ENCODE results near the gene TIGD6. TPM values are rescaled to one million over a fixed set of nuclear protein-coding genes. Genes with fewer than 3 reads are reported as not detected.

The TIGD6 gene
- total and polyA plus RNA-seq, 9 of the 15 experiments (the other 6 are each of a cell fraction or from before 2014, with no cell fraction given) = 1.8 to 6.3 (median 3.9) TPM

DNA sequence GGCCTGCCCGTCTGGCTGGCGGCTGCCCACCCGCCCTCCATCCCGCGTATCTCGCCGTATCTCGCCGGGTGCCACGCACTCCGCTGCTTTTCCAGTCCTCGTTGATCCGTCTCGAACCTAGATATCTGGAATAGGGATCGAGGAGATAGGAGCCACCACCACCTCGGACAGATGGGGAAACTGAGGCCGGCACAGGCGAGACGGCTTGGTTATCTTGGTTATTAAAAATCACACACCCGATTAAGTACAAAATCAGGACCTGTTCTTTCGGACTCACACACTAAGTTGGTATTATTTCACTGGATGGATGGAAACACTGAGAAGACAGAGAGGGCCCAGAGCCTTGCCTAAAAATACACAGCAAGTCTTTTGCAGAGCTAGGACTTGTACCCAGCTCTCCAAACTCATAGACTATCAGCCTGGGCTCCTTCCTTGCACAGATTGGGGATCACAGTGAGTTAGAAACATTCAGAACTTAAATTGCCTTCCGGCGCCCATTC lies 39.2 kb downstream of the TIGD6 start (continued):
- TF ChIP-seq, protein P1, sequence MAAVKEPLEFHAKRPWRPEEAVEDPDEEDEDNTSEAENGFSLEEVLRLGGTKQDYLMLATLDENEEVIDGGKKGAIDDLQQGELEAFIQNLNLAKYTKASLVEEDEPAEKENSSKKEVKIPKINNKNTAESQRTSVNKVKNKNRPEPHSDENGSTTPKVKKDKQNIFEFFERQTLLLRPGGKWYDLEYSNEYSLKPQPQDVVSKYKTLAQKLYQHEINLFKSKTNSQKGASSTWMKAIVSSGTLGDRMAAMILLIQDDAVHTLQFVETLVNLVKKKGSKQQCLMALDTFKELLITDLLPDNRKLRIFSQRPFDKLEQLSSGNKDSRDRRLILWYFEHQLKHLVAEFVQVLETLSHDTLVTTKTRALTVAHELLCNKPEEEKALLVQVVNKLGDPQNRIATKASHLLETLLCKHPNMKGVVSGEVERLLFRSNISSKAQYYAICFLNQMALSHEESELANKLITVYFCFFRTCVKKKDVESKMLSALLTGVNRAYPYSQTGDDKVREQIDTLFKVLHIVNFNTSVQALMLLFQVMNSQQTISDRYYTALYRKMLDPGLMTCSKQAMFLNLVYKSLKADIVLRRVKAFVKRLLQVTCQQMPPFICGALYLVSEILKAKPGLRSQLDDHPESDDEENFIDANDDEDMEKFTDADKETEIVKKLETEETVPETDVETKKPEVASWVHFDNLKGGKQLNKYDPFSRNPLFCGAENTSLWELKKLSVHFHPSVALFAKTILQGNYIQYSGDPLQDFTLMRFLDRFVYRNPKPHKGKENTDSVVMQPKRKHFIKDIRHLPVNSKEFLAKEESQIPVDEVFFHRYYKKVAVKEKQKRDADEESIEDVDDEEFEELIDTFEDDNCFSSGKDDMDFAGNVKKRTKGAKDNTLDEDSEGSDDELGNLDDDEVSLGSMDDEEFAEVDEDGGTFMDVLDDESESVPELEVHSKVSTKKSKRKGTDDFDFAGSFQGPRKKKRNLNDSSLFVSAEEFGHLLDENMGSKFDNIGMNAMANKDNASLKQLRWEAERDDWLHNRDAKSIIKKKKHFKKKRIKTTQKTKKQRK (IDR thresholded peaks at IDR 0.05; ENCODE audit: borderline replicate concordance, low read depth, low read length) = no peak
- TF ChIP-seq BCOR (IDR thresholded peaks at IDR 0.05) (0 out of 2 replicates have a peak, but pooled peaks have one; percentile 42), PHF21A (IDR thresholded peaks at IDR 0.05; ENCODE audit: borderline replicate concordance, low read depth) (no peak)

GRCh38 chr5:149960272-149961185 lies 39.9 kb downstream of the TIGD6 start, which contains the start of gene SLC26A2:
TSS of gene SLC26A2 (plus strand) at chr5:149960758. CDS start at chr5:149977653, 16,895 bp downstream.
- Histone ChIP-seq H3K9ac (ENCODE audit: insufficient read depth in 1 of 2, low read depth in 2 of 2, low read length in 2 of 2) (peak within 1 kb of the TSS; percentile 70 to 91), H3K9me3 (replicated peaks; ENCODE audit: control insufficient read depth, insufficient read depth, low read depth, low read length) (no peaks in the 10 kb centered on the region), H3K36me3 (ENCODE audit: control insufficient read depth, insufficient read depth, low read length) (no peaks in the 10 kb centered on the region), H3K4me1 (replicated peaks in 1 of 2; ENCODE audit: control insufficient read depth in 2 of 2, insufficient read depth in 2 of 2, low read length in 2 of 2) (peaks cover 14 to 21% of the 10 kb centered on the region in 2 experiments; a peak in 4 of 5 replicates), H4K20me1 (replicated peaks; ENCODE audit: control insufficient read depth, insufficient read depth, low read length) (no peaks in the 10 kb centered on the region), H2AFZ (ENCODE audit: low read depth, low read length) (peak within 1 kb of the TSS; percentile 95), H3K4me2 (ENCODE audit: insufficient read depth, low read length) (peak within 1 kb of the TSS; percentile 80), H3K4me3 (peak within 1 kb of the TSS; percentile 66), H3K79me2 (ENCODE audit: control insufficient read depth, insufficient read depth, low read length) (0 out of 3 replicates have a peak, but pooled peaks cover 4% of the 10 kb centered on the region), H3K27me3 (ENCODE audit: control insufficient read depth in 2 of 2, insufficient read depth in 2 of 2, low read length in 2 of 2) (no peaks in the 10 kb centered on the region), H3K27ac (ENCODE audit: extremely low read depth, low read depth, low read length) (peak within 1 kb of the TSS; percentile 84), H3K9me1 (ENCODE audit: control insufficient read depth, insufficient read depth, low read length) (no peaks in the 10 kb centered on the region)
- FAIRE-seq (peak; percentile 94), ATAC-seq (peak; percentile 99), DNase-seq (ENCODE audit: extremely low read depth in 1 of 4, low spot score in 3 of 4) (peak; percentile 97 to 98 (median 98))
- intact Hi-C loops (cut with micrococcal nuclease) = loop anchor here (5.0 kb wide), 1 partner anchor 108 kb away; no protein-coding TSS in a partner anchor
- ChIA-PET POLR2A (interaction anchor here (0.6 to 2.4 kb wide), 22 partner anchors 9 to 379 kb away, joined by 3 to 10 read pairs (median 3); no protein-coding TSS in a partner anchor), CTCF (ENCODE audit: low intra/inter-chr PET ratio) (interaction anchor here (0.6 to 5.1 kb wide), 4 partner anchors 59 to 323 kb away, joined by 3 to 59 read pairs (median 4); no protein-coding TSS in a partner anchor)
- no TSS peak for BruUV-seq (replicated peaks)
- in situ Hi-C loops (cut with MboI) = loop anchor here (10.0 kb wide), 1 partner anchor 106 kb away; no protein-coding TSS in a partner anchor
- under 1% methylated on average over 71 of the region's 84 CpGs for WGBS (ENCODE audit: insufficient coverage, low coverage, missing lambda C conversion rate)
- TF ChIP-seq ATF7 (IDR thresholded peaks at IDR 0.05) = peak; percentile 79
- TF ChIP-seq ARNT (IDR thresholded peaks at IDR 0.05) = no peak
- TF ChIP-seq RAD51 (IDR thresholded peaks at IDR 0.05; ENCODE audit: borderline replicate concordance, low read depth) = peak; percentile 98
- TF ChIP-seq USF2 (CRISPR knock-in tag; IDR thresholded peaks at IDR 0.05) = peak; percentile 99
- TF ChIP-seq RBM25 (IDR thresholded peaks at IDR 0.05; ENCODE audit: low read depth, low read length, severe bottlenecking) = peak; percentile 97
- TF ChIP-seq, protein P2, sequence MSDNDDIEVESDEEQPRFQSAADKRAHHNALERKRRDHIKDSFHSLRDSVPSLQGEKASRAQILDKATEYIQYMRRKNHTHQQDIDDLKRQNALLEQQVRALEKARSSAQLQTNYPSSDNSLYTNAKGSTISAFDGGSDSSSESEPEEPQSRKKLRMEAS (CRISPR knock-in tag; IDR thresholded peaks at IDR 0.05) = peak; percentile 91
- 0 out of 2 replicates have a peak, but pooled peaks have one; percentile 67 for TF ChIP-seq RB1 (IDR thresholded peaks at IDR 0.05; ENCODE audit: low read depth)
- peak; percentile 80 for TF ChIP-seq CREM (IDR thresholded peaks at IDR 0.05; ENCODE audit: low read depth)
- TF ChIP-seq, protein P3, sequence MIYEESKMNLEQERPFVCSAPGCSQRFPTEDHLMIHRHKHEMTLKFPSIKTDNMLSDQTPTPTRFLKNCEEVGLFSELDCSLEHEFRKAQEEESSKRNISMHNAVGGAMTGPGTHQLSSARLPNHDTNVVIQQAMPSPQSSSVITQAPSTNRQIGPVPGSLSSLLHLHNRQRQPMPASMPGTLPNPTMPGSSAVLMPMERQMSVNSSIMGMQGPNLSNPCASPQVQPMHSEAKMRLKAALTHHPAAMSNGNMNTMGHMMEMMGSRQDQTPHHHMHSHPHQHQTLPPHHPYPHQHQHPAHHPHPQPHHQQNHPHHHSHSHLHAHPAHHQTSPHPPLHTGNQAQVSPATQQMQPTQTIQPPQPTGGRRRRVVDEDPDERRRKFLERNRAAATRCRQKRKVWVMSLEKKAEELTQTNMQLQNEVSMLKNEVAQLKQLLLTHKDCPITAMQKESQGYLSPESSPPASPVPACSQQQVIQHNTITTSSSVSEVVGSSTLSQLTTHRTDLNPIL (CRISPR knock-in tag; IDR thresholded peaks at IDR 0.05) = 0 out of 2 replicates have a peak, but pooled peaks have one; percentile 56
